HG02870 (cell line): ENCODE data around the gene ALK.

Source experiments
- ATAC-seq: cut with Tn5 transposase; IDR thresholded peaks from one replicate; pipeline ENCODE4 v1.9.1; 2021; ENCODE audit warnings: mild to moderate bottlenecking, moderate library complexity; ENCODE audit not compliant: unreplicated experiment

The ALK gene

DNA sequence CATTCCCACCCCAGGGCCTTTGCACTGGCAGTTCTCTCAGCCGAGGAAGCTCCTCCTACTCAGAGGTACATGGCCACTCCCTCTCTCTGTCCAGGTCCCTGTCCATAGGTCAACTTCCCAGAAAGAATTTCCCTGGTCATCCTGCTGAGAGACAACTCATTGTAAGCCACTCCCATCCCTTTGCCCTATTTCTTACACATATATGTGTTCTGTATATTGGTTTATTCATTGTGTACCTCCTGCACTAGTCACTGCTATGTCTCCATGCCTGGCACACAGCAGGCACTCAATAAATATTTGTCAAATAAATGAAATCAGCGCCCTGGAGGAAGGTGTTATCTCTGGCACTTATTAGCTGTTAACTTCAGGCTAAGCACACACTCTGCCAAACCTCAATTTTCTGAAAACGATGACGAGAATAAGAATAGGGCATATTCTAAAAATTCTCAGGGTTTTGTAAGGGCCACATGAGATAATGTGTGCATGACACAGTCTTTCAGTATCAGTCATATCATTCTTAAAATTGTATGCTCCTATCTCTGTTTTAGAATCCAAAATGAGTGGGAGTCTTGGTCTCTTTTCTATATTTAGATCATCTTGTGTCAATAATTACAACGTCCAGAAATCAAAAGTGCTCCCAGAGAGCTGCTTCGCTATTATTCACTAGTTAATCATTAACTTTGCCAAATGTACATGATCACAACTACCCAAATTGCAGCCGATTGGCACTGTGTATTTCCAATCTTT lies 198.0 kb downstream of the ALK start:
- peak; percentile 85 for ATAC-seq

DNA sequence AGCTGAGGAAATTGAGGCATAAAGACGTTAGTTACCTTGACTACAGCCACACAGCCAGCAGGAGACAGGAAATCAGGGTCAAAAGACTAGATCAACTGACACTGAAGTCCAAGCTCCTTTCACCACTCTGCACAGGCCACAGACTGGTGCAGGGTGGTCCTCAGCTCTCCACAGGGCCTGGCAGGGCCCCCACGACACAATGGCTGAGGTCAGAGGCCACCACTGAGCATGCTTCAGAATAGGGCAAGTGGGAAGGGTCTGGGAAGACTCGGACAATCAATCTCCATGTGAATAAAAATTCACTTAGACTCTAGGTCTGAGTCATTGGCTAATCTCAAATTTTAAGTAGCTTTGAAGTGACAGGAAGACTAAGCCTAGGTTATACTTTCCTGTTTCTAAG lies 201.7 kb downstream of the ALK start:
- ATAC-seq: no peak

DNA sequence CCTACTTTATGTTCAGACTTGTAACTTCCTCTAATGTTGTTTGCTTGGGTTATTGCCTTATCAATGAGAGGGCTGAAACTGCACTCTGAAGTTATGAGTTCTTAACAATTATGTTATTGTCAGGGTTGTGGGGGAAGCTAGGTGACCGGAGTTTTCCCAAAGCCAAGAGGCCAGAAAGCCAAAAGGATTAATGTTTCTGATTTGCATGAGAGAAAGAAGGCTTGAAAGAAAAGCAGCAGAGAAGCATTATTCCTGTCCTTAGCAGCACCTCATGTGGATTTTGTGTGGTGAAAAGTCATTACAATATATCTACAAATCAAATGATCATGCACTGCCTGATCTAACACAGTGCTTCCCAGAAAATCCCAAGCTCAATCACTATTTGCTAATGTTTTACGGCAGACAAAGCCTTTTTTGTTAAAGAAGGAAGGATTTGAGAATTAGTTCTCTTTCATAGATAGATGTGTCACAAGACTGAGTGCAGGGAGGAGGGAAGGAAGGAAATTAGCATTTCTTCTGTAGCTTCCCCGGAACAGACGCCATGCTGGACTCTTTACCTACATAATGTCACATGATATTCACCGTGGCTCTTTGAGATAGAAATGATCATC lies 203.2 kb downstream of the ALK start:
- ATAC-seq: no peak

GRCh38 chr2:29715655-29716054 lies 205.7 kb downstream of the ALK start:
- no peak for ATAC-seq

GRCh38 chr2:29714333-29714732 lies 207.1 kb downstream of the ALK start:
- no peak for ATAC-seq

DNA sequence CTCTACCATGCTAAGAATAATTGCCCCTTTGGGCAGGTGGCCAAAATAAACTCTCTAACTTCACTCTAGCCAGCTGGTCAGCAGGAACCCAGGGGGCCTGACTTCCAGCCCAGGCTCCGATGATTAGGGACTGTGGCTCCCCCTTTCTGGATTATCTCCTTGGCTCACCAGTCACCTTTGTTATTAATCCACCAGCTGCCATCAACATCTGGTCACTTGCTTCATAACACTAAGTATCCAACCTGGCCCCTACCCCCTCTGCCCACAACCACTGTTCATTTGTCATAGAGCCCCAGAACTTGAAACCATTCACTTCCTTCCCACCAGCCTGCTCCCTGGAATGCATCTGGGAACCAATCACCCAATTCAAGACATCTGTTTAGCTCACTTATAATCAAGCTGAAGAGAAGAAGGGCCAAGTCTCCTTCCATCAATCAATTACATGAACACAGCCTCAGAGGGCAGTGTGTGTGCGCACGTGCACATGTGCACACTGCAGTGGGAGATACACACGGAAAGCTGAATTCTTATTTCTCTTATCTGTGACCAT lies 215.1 kb downstream of the ALK start:
- ATAC-seq: no peak

DNA sequence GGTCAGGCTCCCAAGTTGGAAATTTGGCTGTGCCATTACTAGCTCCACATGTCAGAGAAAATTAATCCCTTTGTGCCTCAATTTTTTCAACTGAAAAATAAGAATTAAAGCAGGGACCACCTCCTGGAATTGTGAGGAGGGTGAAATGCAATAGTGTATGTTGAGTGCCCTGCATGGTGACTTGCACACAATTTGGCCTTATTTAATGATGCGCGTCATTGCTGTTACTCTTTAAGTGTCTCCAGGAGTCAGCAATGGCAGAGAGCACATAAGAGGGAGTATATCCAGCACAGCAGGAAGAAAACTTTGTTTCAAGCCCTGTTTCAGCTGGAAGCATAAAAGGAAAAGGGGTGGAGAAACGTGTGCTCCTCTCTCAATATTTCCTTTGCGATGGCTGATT lies 215.8 kb downstream of the ALK start:
- ATAC-seq: no peak

- no peak for ATAC-seq
Measured at GRCh38 chr2:29703336-29703735, 218.1 kb downstream of the ALK start.

- ATAC-seq: no peak
Measured at GRCh38 chr2:29702276-29702675, 219.1 kb downstream of the ALK start.

DNA sequence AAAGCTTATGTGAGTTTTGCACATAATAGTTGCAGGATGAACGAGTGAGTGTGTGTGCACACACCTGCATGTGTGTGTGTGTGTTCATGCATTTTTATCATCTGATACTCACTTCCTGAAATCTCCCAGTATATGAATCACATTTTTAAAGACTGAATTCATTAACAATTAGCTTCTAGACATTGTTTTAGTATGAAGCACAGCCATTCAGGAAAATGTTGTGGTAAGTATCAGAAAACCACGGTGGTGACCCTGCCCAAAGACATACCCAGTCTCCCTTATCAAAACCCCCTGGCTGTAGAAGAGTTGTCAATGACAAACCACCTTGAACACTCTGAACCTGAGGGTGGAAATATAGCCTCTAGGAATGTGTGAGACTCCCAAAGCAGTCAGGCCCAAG lies 220.8 kb downstream of the ALK start:
- no peak for ATAC-seq

GRCh38 chr2:29699045-29699444 lies 222.3 kb downstream of the ALK start:
- ATAC-seq: no peak

DNA sequence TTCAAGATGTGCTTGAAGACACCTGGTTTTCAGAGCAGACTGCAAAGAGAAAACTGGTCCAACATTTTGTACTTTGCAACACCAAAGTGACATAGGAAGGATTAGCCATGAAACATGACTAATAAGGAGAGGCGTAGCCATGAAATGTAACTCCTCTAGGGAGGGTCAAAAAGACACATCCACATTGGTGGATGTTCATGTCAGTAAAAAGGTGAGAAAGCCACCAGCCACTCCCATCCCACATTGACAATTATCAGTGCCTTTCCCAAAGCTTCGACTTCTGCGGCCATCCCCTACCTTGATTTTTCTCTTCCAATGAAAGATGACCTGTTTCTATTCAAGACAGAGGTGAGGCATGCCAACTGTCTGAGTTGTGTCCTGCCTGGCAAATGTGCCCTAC lies 223.2 kb downstream of the ALK start:
- ATAC-seq: no peak

- no peak for ATAC-seq
Measured at GRCh38 chr2:29697715-29698114, 223.7 kb downstream of the ALK start.

GRCh38 chr2:29697181-29697580 lies 224.2 kb downstream of the ALK start:
- ATAC-seq: no peak

- ATAC-seq: no peak
Measured at GRCh38 chr2:29694741-29695140, 226.6 kb downstream of the ALK start.

DNA sequence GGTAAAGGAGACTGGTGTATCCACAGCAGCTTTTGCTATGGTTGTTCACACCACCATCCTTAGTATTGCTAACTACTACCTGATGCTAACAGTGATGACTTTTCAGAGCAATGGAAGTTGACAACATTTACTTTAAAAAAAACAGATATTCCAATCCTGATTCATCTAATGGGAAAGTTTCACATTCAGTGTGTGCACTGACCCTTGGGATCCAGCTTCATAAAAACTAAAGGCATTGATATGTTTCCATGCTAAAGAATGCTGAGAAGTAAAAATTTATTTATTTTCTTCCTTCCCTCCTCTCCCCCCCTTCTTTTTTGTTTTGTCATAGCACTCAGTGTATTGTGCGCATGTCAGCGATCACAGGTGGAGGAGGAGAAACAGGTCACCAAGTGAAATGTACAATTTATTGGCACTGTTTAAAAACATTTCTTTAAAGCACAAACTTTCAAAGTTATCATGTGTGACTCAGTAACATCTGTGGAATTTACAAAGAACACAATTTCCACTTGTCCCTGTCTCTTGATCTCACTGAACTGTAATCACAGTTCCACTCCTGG lies 229.9 kb downstream of the ALK start:
- ATAC-seq: no peak

DNA sequence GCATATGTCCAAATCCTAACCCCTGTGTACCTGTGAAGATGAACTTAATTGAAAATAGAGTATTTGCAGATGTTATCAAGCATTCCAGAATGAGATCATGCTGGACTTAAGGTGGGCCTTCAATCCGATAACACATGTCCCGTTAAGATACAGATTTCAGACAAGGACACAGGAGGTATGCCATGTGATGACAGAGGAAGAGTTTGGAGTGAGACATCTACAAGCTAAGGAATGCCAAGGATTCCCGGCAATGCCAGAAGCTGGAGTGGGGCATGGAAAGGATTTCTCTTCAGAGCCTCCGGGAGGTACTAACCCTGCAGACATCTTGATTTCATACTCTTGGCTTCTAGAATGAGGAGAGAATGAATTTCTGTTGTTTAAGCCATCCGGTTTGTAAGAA lies 231.7 kb downstream of the ALK start:
- ATAC-seq: no peak

- ATAC-seq: no peak
Measured at GRCh38 chr2:29688429-29688828, 233.0 kb downstream of the ALK start.

DNA sequence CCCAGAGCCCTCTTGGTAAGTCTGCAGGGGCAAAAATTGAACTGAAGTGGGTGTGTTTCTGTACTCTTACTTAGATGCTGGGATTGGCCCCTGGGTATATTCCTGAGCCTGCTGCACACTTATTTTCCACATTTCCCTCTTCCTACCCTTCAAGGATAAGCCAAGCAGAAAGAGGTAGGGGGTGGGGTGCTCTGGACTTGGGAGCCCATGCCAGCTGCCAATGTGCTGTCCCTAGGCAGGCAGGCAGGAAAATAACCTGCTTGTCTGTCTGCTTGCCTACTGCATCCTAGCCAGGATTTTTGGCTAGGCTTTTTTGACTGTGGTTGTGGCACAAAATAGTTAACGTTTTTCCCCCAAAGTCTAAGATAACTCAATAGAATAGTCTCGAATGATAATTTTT lies 234.3 kb downstream of the ALK start:
- ATAC-seq: no peak

GRCh38 chr2:29676886-29677453 lies 244.4 kb downstream of the ALK start:
- no peak for ATAC-seq

GRCh38 chr2:29664578-29664977 lies 256.8 kb downstream of the ALK start:
- ATAC-seq: no peak

DNA sequence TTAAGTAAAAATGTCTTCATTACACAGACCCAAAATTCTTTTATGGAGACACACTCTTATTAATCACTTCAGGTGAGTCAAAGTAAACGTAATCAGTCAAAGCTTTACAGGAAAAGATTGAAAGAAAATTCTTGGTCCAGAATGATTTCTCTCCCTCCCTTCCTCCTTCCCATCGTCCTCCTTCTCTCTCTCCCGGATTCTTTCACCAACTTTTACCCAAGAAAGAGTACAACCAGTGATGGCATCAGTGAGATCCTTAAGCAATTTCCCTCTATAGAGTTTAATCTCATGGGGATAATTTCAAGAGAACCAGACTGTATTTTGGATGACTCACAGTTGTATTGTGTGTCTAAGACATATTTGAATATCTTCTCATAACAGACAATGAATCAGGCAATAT lies 258.1 kb downstream of the ALK start:
- ATAC-seq: no peak
